HepG2 (cell line): ENCODE results near the gene SRC. TPM values are rescaled to one million over a fixed set of nuclear protein-coding genes. Genes with fewer than 3 reads are reported as not detected.

Experiments
- ATAC-seq: fragments of 200-7000 bp; cut with Tn5 transposase; 3 replicates; pipeline ENCODE4 v1.9.1; 2020; ENCODE audit warnings: mild to moderate bottlenecking, moderate library complexity
- BruUV-seq: library from RNA; stranded (reverse); fragments of 400-500 nt; replicated peaks from 2 replicates; lab custom pipeline; 2021; lab: Mats Ljungman, UMichigan
- CTCF ChIA-PET: fragments of 300-600 bp; formaldehyde crosslinking; extraction: SDS; loops from one replicate; lab custom pipeline; 2021; ENCODE audit warnings: low total read pairs, inconsistent platforms, low intra/inter-chr PET ratio; lab: Yijun Ruan, JAX
- POLR2A ChIA-PET: fragments of 350-600 bp; sonication (Branson Sonifier 250); formaldehyde crosslinking; loops from one replicate; lab custom pipeline; 2020; ENCODE audit warnings: antibody characterized with exemption, inconsistent platforms; lab: Yijun Ruan, JAX
- DNase-seq: peaks from one replicate; pipeline ENCODE4 v3.0.0-alpha.2; 2015; ENCODE audit warnings: low spot score
- FAIRE-seq: peaks from 3 replicates; lab custom pipeline; 2011; peaks lifted over from hg19 to GRCh38; lab: Jason Lieb, UNC
- H2AFZ ChIP-seq: one replicate; pipeline ENCODE4 v1.6.1; 2011; ENCODE audit warnings: low read length, inconsistent platforms
- H3K27ac ChIP-seq: fragments of 300-600 bp; 3 replicates; pipeline ENCODE4 v1.8.0; 2011; ENCODE audit warnings: mixed run types, mild to moderate bottlenecking, mixed read lengths, low read length, inconsistent platforms; ENCODE audit not compliant: insufficient read depth; ENCODE audit errors: extremely low read length
- H3K27me3 ChIP-seq, 2 experiments: fragments of 200-600 bp in 1 of 2; 2 replicates in 1 of 2; 3 replicates in 1 of 2; pipeline versions ENCODE4 v1.6.0 to v1.8.0; 2011; ENCODE audit warnings: low read length in 2 of 2, mild to moderate bottlenecking in 2 of 2, moderate library complexity in 2 of 2, inconsistent platforms in 1 of 2; ENCODE audit not compliant: insufficient read depth in 2 of 2, control insufficient read depth in 1 of 2
- H3K36me3 ChIP-seq, 2 experiments: fragments of 200-600 bp in 1 of 2; replicated peaks in 1 of 2; 2 replicates in 1 of 2; 3 replicates in 1 of 2; pipeline versions ENCODE4 v1.5.1 to v1.8.0; 2011; ENCODE audit warnings: low read length in 2 of 2, inconsistent platforms in 1 of 2; ENCODE audit not compliant: insufficient read depth in 2 of 2, control insufficient read depth in 1 of 2
- H3K4me1 ChIP-seq: 2 replicates; pipeline ENCODE4 v1.5.1; 2012; ENCODE audit warnings: low read length, inconsistent platforms; ENCODE audit not compliant: insufficient read depth
- H3K4me2 ChIP-seq: 2 replicates; pipeline ENCODE4 v1.6.0; 2011; ENCODE audit warnings: low read depth, low read length, inconsistent platforms
- H3K4me3 ChIP-seq, 3 experiments: fragments of 200-600 bp in 1 of 3; sonication (generic), shearing (Covaris generic) in 1 of 3; replicated peaks in 1 of 3; 2 replicates each; pipeline ENCODE4 v1.5.1; 2011 to 2016; ENCODE audit warnings: low read length in 3 of 3, inconsistent platforms in 2 of 3, low read depth in 2 of 3, mild to moderate bottlenecking in 2 of 3, control low read depth in 1 of 3, mixed read lengths in 1 of 3; ENCODE audit not compliant: insufficient read depth in 1 of 3
- H3K79me2 ChIP-seq: one replicate; pipeline ENCODE4 v1.6.1; 2011; ENCODE audit warnings: low read length, inconsistent platforms; ENCODE audit not compliant: insufficient read depth
- H3K9ac ChIP-seq: 2 replicates; pipeline ENCODE4 v1.6.0; 2011; ENCODE audit warnings: mild to moderate bottlenecking, low read depth, low read length, inconsistent platforms; ENCODE audit not compliant: insufficient read depth
- H3K9me3 ChIP-seq: 2 replicates; pipeline ENCODE4 v1.5.1; 2012; ENCODE audit warnings: mild to moderate bottlenecking, low read length
- H4K20me1 ChIP-seq: 2 replicates; pipeline ENCODE4 v1.6.0; 2011; ENCODE audit warnings: inconsistent platforms, mild to moderate bottlenecking, low read length, moderate library complexity; ENCODE audit not compliant: insufficient read depth
- ATF4 ChIP-seq, 2 experiments: fragments of 450-650 bp in 1 of 2; sonication (generic) in 1 of 2; formaldehyde crosslinking; IDR thresholded peaks; 2 replicates each; pipeline versions ENCODE4 v1.5.0 to v1.8.0; 2020 to 2022; ENCODE audit warnings: mild to moderate bottlenecking in 1 of 2, missing genetic modification reagents in 1 of 2
- FOXA1 ChIP-seq, 2 experiments: fragments of 450-650 bp in 1 of 2; sonication (generic) in 1 of 2; formaldehyde crosslinking in 1 of 2; IDR thresholded peaks; 2 replicates each; pipeline versions ENCODE4 v1.4.0 to v1.6.1; 2016 to 2020; ENCODE audit warnings: missing genetic modification reagents in 1 of 2
- HNRNPL ChIP-seq: fragments of 200-400 bp; formaldehyde crosslinking; IDR thresholded peaks from 2 replicates; pipeline ENCODE4 v1.6.1; 2017; ENCODE audit warnings: mild to moderate bottlenecking, low read depth, low read length
- IKZF1 ChIP-seq: fragments of 450-650 bp; IDR thresholded peaks from 2 replicates; pipeline ENCODE4 v1.7.1; 2016
- RAD51 ChIP-seq: fragments of 450-650 bp; IDR thresholded peaks from 2 replicates; pipeline ENCODE4 v1.6.1; 2016; ENCODE audit warnings: borderline replicate concordance
- SOX6 ChIP-seq, 2 experiments: fragments of 450-650 bp in 1 of 2; sonication (generic) in 1 of 2; formaldehyde crosslinking in 1 of 2; IDR thresholded peaks; 2 replicates each; pipeline versions ENCODE4 v1.4.0 to v1.6.1; 2017 to 2020; ENCODE audit warnings: antibody characterized with exemption in 1 of 2, mild to moderate bottlenecking in 1 of 2, missing genetic modification reagents in 1 of 2
- ZNF761 ChIP-seq: sonication (generic); formaldehyde crosslinking; conservative IDR thresholded peaks from 2 replicates; pipeline ENCODE4 v1.4.0; 2020; ENCODE audit warnings: mild to moderate bottlenecking, missing genetic modification reagents
- ZNF788 ChIP-seq: sonication (generic); formaldehyde crosslinking; IDR thresholded peaks from 2 replicates; pipeline ENCODE4 v1.5.0; 2020; ENCODE audit warnings: mild to moderate bottlenecking, missing genetic modification reagents, borderline replicate concordance
- in situ Hi-C: cut with HindIII; loops from 2 replicates; pipeline ENCODE4 v1.10.0; 2017; ENCODE audit warnings: low pct_unique_long_range_greater_than_20kb; ENCODE audit not compliant: extremely low pct_ligation_motif_present
- intact Hi-C: fragments of 100-400 bp; cut with micrococcal nuclease; formaldehyde crosslinking; loops from one replicate; pipeline ENCODE4 v1.10.0; 2022; ENCODE audit not compliant: unreplicated experiment
- polyA plus RNA-seq, 8 experiments: library from polyadenylated mRNA; depleted of rRNA in 3 of 8; stranded (reverse) in 7 of 8; unstranded in 1 of 8; fragments of >200 nt; fragmentation: Illumina TruSeq in 4 of 8; extraction: Trizol in 4 of 8; gene quantifications; 2 replicates each; pipeline versions ENCODE4 v1.2.1 to v1.2.3, GENCODE V29; 2011 to 2016; ENCODE audit warnings: low read depth in 4 of 8, missing spikeins in 1 of 8, mixed read lengths in 1 of 8; ENCODE audit not compliant: insufficient read depth in 1 of 8
- total RNA-seq, 5 experiments: library from RNA; depleted of rRNA; stranded (reverse); fragments of >200 nt; fragmentation: Illumina TruSeq; extraction: Trizol; gene quantifications; 2 replicates each; pipeline ENCODE4 v1.2.3, GENCODE V29; 2016; ENCODE audit warnings: low read depth in 1 of 5

The SRC gene
- total and polyA plus RNA-seq, 2 of the 13 experiments (the other 11 are each of a cell fraction or from before 2014, with no cell fraction given): 54.7 to 192 TPM

DNA sequence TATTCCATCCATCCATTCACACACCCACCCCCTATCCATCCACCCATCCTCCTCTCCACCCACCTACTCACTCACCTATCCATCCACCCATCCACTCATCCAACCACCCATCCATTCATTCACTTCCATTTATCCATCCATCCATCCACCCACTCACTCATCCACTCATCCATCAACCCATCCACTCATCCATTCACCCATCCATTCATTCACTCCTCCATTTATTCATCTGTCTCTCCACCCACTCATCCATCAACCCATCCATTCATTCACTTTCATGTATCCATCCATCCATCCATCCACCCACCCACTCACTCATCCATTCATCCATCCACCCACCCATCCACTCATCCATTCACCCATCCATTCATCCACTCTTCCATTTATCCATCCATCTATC lies 84.1 kb downstream of the SRC start:
- TF ChIP-seq FOXA1 (IDR thresholded peaks at IDR 0.05): 0 out of 2 replicates have a peak, but pooled peaks have one; percentile 4
- no peak for TF ChIP-seq FOXA1 (CRISPR knock-in tag; IDR thresholded peaks at IDR 0.05)
- TF ChIP-seq SOX6 (IDR thresholded peaks at IDR 0.05): 0 out of 2 replicates have a peak, but pooled peaks have one; percentile 3
- no peak for TF ChIP-seq SOX6 (CRISPR knock-in tag; IDR thresholded peaks at IDR 0.05)
- no peak for TF ChIP-seq ZNF761 (CRISPR knock-in tag)
- TF ChIP-seq HNRNPL: no peak
- no peak for TF ChIP-seq ZNF788 (CRISPR knock-in tag)
- no peak for TF ChIP-seq ATF4 (CRISPR knock-in tag; IDR thresholded peaks at IDR 0.05)
- TF ChIP-seq RAD51: peak; percentile 16; the same call in 1 of the 2 replicates
- TF ChIP-seq IKZF1: peak; percentile 11; the same call in 1 of the 2 replicates
- FAIRE-seq: no peak
- no peak for ATAC-seq
- DNase-seq: no peak
- no peaks in the 10 kb centered on the region for H4K20me1 ChIP-seq
- H2AFZ ChIP-seq: no peak overlapping the region
- ChIA-PET CTCF (no interaction called here), POLR2A (no interaction called here)
- no peaks in the 10 kb centered on the region for H3K4me1 ChIP-seq
- no peaks in the 10 kb centered on the region for H3K9me3 ChIP-seq
- H3K79me2 ChIP-seq: no peaks in the 10 kb centered on the region
- BruUV-seq: no TSS peak
- peaks cover 7 to 44% of the 10 kb centered on the region in 2 experiments; a peak in 4 of 5 replicates for H3K27me3 ChIP-seq
- intact Hi-C loops (no loop called here), in situ Hi-C loops (no loop called here)
- H3K4me2 ChIP-seq: no peak overlapping the region
- H3K36me3 ChIP-seq: no peaks in the 10 kb centered on the region
- H3K4me3 ChIP-seq: no peak overlapping the region
- no peak overlapping the region for H3K9ac ChIP-seq
- H3K27ac ChIP-seq: no peak overlapping the region
